Measurements from ENCODE around the gene CYP4F2.
"Not testable (repeated sequence)": the region's sequence is repeated elsewhere in the genome, so short reads cannot be mapped to it uniquely, and the experiment has no call there.

Gene CYP4F2

GRCh38 chr19:15897738-15898276, at the start of gene CYP4F2:
Gene CYP4F2, minus strand, starts transcription at chr19:15898074. Its CDS starts 463 bp downstream, at chr19:15897611.
- DNase-seq: no peak

- DNase-seq: no peak
Observed at GRCh38 chr19:15945301-15945700, 47.4 kb upstream of the CYP4F2 start.

DNA sequence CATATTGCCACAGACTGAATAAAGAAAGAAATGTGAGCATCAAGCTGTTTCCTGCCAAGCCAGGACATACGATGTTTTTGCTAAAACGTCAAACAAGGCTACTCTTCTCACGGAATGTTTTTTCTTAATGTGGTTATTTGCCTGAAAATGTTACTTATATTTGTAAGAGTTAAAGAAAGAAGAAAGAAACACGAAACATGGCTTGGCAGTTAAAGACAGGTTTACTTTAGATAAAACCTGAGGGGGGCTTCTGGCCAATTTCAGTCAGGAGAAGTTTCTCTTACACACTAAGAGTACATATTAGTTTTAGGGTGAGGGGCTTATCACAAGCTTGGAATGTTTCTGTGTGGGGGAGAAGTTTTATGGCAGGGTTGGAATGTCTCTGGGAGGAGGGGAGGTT, 46.5 kb upstream of the CYP4F2 start:
- no peak for DNase-seq

- no peak for DNase-seq
Observed at GRCh38 chr19:15937771-15938170, 39.9 kb upstream of the CYP4F2 start.

GRCh38 chr19:15936950-15937349, 39.1 kb upstream of the CYP4F2 start:
- DNase-seq: no peak

DNA sequence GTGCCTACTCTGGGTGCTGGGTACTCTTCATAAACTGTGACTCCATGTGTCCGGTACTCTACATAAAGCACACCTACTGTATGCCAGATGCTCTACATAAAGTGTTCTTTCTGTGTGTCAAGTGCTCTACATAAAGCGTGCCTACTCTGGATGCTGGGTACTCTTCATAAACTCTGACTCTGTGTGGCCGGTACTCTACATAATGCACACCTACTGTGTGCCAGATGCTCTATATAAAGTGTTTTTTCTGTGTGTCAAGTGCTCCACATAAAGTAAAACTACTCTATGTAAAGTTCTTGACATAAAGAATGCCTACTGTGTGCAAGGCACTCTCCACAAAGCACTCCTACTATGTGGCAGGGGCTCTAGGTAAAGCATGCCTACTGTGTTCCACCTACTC, 38.3 kb upstream of the CYP4F2 start:
- no peak for DNase-seq

GRCh38 chr19:15935167-15935702, 37.4 kb upstream of the CYP4F2 start:
- DNase-seq: no peak

GRCh38 chr19:15934332-15935078, 36.6 kb upstream of the CYP4F2 start, which contains the start of gene CYP4F11:
Gene CYP4F11, minus strand, starts transcription at chr19:15934529. Its CDS starts 121 bp downstream, at chr19:15934408.
- DNase-seq: no peak

DNA sequence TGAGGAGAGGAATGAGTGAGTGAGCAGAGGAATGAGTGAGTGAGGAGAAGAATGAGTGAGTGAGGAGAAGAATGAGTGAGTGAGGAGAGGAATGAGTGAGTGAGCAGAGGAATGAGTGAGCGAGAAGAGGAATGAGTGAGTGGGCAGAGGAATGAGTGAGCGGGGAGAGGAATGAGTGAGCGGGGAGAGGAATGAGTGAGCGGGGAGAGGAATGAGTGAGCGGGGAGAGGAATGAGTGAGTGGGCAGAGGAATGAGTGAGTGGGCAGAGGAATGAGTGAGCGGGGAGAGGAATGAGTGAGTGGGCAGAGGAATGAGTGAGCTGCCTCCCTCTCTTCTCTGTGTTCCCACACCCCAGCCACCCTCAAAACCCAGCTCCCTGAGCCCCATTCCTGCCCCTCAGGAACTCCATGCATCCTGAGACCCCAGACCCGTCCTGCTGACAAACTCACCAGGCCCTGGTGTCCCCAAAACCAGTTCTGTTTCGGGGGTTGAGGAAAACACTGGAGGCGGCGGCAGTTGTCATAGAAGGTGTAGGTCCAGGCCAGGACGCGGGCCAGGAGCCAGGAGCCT, 36.0 kb upstream of the CYP4F2 start:
- not testable (repeated sequence) for DNase-seq

DNA sequence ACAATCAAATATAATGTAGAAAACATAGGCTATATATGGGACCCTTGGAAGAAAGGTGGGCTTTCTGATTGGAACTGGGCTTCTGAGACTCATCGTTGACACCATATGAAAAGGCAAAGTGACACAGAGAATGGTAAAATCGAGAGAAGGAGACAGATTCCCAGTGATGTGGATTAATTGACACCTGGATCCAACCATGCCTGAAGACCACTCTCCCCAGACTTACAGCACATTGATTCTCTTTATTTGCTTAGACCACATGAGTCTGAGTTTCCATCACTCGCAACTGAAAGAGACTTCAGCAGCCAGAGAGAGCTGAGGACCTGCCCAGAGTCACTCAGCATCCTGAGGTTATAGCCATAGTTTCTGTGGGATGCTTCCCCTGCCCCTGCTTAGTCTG, 30.4 kb upstream of the CYP4F2 start:
- DNase-seq: no peak

DNA sequence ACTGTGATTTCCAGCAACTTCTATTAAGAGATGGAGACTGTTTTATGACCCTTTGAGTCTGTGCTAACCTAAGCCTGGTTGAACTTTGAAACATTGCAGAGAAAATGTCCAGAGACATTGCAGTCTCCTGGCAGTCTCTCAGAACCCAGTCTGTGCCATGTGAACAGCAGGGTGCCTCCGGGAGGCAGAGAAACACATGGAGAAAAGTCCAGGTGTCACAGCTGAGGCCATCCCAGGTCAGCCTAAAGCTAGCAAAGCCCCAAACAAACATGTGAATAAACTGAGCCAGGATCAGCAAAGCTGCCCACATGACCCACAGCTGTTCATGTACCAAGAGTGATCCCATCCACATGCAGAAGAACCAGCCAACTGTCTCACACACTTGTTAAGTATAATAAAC, 28.6 kb upstream of the CYP4F2 start:
- no peak for DNase-seq

- no peak for DNase-seq
Observed at GRCh38 chr19:15923702-15924101, 25.8 kb upstream of the CYP4F2 start.

DNA sequence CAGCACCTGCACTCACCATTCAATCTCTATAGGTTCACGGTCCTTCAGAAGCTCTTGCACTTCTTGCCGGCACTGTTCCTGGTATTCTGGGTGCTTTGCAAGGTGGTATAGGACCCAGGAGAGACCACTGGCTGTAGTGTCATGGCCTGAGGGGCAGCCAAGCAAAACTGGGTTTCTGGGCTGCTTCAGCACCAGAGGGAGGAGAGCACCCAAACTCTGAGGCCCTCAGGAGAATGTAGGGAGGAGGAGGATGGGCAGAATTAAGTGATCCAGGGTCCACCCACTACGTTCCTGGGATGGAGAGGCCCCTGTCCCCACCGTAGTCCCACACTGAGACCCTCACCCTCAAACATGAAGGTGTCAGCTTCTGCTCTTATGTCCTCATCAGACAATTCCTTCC, 24.1 kb upstream of the CYP4F2 start:
- no peak for DNase-seq

DNA sequence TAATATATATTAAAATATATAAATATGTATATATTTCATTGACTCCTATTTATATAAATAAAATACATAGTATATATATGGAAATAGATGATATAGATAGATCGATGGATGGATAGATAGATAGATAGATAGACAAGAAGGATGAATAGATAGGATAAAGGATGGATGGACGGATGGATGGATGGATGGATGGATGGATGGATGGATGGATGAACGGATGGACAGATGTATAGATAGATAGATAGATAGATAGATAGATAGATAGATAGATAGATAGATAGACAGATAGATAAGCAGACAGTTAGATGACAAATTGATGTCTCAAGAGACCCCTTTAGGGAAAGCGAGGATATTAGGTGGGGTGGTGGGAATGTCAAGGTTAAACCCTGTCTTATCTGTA, 21.4 kb upstream of the CYP4F2 start:
- no peak for DNase-seq

GRCh38 chr19:15915109-15915508, 17.2 kb upstream of the CYP4F2 start:
- no peak for DNase-seq

- no peak for DNase-seq
Observed at GRCh38 chr19:15913830-15914229, 16.0 kb upstream of the CYP4F2 start.

- DNase-seq: no peak
Observed at GRCh38 chr19:15913384-15913783, 15.5 kb upstream of the CYP4F2 start.

GRCh38 chr19:15911599-15912235, 13.8 kb upstream of the CYP4F2 start:
- DNase-seq: no peak

GRCh38 chr19:15905026-15905425, 7.2 kb upstream of the CYP4F2 start:
- no peak for DNase-seq

DNA sequence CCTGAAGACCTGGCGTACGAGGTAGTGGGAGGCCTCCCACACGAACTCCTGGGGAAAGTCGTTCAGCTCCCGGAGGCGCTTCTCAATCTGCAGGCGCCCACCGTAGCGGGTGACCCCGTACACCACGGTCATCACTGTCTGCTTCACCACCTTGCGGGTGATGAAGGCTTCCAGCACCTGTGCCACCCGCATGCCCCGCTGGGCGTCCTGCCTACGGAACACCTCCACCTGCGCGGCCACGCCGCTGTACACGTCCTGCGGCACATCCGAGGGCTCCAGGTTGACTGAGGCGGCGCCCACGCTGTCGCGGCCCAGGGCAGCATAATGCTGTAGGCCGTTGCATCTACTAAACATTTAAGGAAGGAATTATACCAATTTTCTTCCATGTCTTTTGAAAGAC, 5.0 kb upstream of the CYP4F2 start:
- not testable (repeated sequence) for DNase-seq

- DNase-seq: no peak
Observed at GRCh38 chr19:15902254-15902653, 4.4 kb upstream of the CYP4F2 start.

DNA sequence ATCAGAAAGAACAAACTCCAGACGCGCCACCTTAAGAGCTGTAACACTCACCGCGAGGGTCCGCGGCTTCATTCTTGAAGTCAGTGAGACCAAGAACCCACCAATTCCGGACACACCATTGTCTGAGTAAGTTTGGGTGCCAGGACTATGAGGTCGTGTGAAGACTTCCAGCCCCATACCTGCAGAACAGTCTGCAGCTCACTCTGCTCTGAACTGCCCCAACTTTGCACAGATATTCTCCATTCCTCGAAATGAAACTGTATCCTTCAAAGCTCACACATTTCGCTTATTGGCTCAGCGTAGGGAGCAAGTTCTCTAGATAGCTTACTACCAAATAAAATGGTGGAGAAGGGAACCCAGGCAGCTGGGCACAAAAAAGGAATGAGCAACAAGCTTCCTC, 2.6 kb upstream of the CYP4F2 start:
- no peak for DNase-seq

DNA sequence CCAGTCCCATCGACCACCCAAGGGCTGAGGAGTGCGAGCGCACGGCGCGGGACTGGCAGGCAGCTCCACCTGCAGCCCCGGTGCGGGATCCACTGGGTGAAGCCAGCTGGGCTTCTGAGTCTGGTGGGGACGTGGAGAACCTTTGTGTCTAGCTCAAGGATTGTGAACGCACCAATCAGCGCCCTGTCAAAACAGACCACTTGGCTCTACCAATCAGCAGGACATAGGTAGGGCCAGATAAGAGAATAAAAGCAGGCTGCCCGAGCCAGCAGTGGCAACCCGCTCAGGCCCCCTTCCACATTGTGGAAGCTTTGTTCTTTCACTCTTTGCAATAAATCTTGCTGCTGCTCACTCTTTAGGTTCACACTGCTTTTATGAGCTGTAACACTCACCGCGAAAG, 2.2 kb upstream of the CYP4F2 start:
- not testable (repeated sequence) for DNase-seq

DNA sequence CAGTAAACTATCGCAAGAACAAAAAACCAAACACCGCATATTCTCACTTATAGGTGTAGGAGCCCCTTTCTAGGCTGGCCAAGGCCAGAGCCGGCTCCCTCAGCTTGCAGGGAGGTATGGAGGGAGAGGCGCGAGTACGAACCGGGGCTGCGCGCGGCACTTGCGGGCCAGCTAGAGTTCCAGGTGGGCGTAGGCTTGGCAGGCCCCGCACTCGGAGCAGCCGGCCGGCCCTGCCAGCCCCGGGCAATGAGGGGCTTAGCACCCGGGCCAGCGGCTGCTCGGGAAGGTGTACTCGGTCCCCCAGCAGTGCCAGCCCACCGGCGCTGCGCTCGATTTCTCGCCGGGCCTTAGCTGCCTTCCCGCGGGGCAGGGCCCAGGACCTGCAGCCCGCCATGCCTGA, 1.7 kb upstream of the CYP4F2 start:
- not testable (repeated sequence) for DNase-seq

Data from cortex of kidney (tissue), 1 donor.